ENCODE data around the gene XIST.
"Not testable (repeated sequence)": the region's sequence is repeated elsewhere in the genome, so short reads cannot be mapped to it uniquely, and the experiment has no call there.

The XIST gene

GRCh38 chrX:73817393-73818199, 34.9 kb downstream of the XIST start:
- no peaks in the 10 kb centered on the region for H3K36me3 ChIP-seq
- no peak overlapping the region for H3K4me3 ChIP-seq (ENCODE audit: low read depth, low read length)
- no peak for DNase-seq
- no peak overlapping the region for H3K27ac ChIP-seq
- peaks cover 77% of the 10 kb centered on the region for H3K27me3 ChIP-seq (ENCODE audit: insufficient read depth, low read depth, severe bottlenecking)
- no peaks in the 10 kb centered on the region for H3K9me3 ChIP-seq (ENCODE audit: severe bottlenecking)
- TF ChIP-seq CTCF (IDR thresholded peaks at IDR 0.05; ENCODE audit: low read depth, low read length) = no peak

- no peak overlapping the region for H3K4me3 ChIP-seq (ENCODE audit: low read depth, low read length)
- no peaks in the 10 kb centered on the region for H3K9me3 ChIP-seq (ENCODE audit: severe bottlenecking)
- TF ChIP-seq CTCF (IDR thresholded peaks at IDR 0.05; ENCODE audit: low read depth, low read length) = no peak
- no peak for DNase-seq
- no peaks in the 10 kb centered on the region for H3K36me3 ChIP-seq
- no peak overlapping the region for H3K27ac ChIP-seq
- H3K27me3 ChIP-seq (ENCODE audit: insufficient read depth, low read depth, severe bottlenecking) = peaks cover 56% of the 10 kb centered on the region
Measured at GRCh38 chrX:73812256-73812655, 40.3 kb downstream of the XIST start.

- H3K9me3 ChIP-seq (ENCODE audit: severe bottlenecking); H3K4me3 ChIP-seq (ENCODE audit: low read depth, low read length); H3K36me3 ChIP-seq; DNase-seq; H3K27ac ChIP-seq: not testable (repeated sequence)
- H3K27me3 ChIP-seq (ENCODE audit: insufficient read depth, low read depth, severe bottlenecking) = peaks cover 31% of the 10 kb centered on the region
Measured at GRCh38 chrX:73804109-73804508, 48.4 kb downstream of the XIST start.

- TF ChIP-seq CTCF (IDR thresholded peaks at IDR 0.05; ENCODE audit: low read depth, low read length) = no peak
- Histone ChIP-seq H3K27me3 (ENCODE audit: insufficient read depth, low read depth, severe bottlenecking) (peaks cover 14% of the 10 kb centered on the region), H3K9me3 (ENCODE audit: severe bottlenecking) (no peaks in the 10 kb centered on the region), H3K27ac (no peak overlapping the region), H3K4me3 (ENCODE audit: low read depth, low read length) (no peak overlapping the region), H3K36me3 (no peaks in the 10 kb centered on the region)
- DNase-seq = no peak
Measured at GRCh38 chrX:73799888-73800287, 52.6 kb downstream of the XIST start.

- not testable (repeated sequence) for H3K36me3 ChIP-seq; H3K9me3 ChIP-seq (ENCODE audit: severe bottlenecking); H3K4me3 ChIP-seq (ENCODE audit: low read depth, low read length); H3K27ac ChIP-seq; DNase-seq
- peaks cover 12% of the 10 kb centered on the region for H3K27me3 ChIP-seq (ENCODE audit: insufficient read depth, low read depth, severe bottlenecking)
Measured at GRCh38 chrX:73792511-73792910, 60.0 kb downstream of the XIST start.

- Histone ChIP-seq H3K9me3 (ENCODE audit: severe bottlenecking) (no peaks in the 10 kb centered on the region), H3K27me3 (ENCODE audit: insufficient read depth, low read depth, severe bottlenecking) (peaks cover 21% of the 10 kb centered on the region), H3K36me3 (no peaks in the 10 kb centered on the region), H3K27ac (no peak overlapping the region), H3K4me3 (ENCODE audit: low read depth, low read length) (no peak overlapping the region)
- no peak for DNase-seq
- TF ChIP-seq CTCF (IDR thresholded peaks at IDR 0.05; ENCODE audit: low read depth, low read length) = no peak
Measured at GRCh38 chrX:73785493-73785892, 67.0 kb downstream of the XIST start.

Measured in WERI-Rb-1 (cell line).